Gastroesophageal sphincter (tissue), 4 donors: ENCODE data around the gene DDI2. TPM values are rescaled to one million over a fixed set of nuclear protein-coding genes. Genes with fewer than 3 reads are reported as not detected.
A peak's percentile ranks its signal among the peaks of the same experiment; 100 is the strongest.

ENCODE experiments used
- ATAC-seq: fragments of 150-250 bp; one replicate; pipeline ENCODE4 v1.9.1; 2016; ENCODE audit warnings: mild to moderate bottlenecking, moderate library complexity
- H3K27ac ChIP-seq, 4 donors: fragments of 200-600 bp; sonication (generic) in 3 of 4; 1 replicate in 3 of 4; 2 replicates in 1 of 4; pipeline ENCODE4 v1.5.1; 2016 to 2019
- H3K27me3 ChIP-seq: fragments of 200-600 bp; sonication (generic); one replicate; pipeline ENCODE4 v1.5.1; 2019
- H3K36me3 ChIP-seq, 2 donors: fragments of 200-600 bp; sonication (generic); one replicate each; pipeline ENCODE4 v1.5.1; 2019; ENCODE audit warnings: control low read depth in 1 of 2
- H3K4me1 ChIP-seq, 3 donors: fragments of 200-600 bp; sonication (generic); 1 replicate in 2 of 3; 2 replicates in 1 of 3; pipeline ENCODE4 v1.5.1; 2016 to 2019; ENCODE audit warnings: control low read depth in 2 of 3
- H3K4me3 ChIP-seq, 2 donors: fragments of 200-600 bp; sonication (generic); one replicate each; pipeline ENCODE4 v1.5.1; 2019; ENCODE audit warnings: mild to moderate bottlenecking in 1 of 2, moderate library complexity in 1 of 2
- H3K9me3 ChIP-seq, 3 donors: fragments of 200-600 bp; sonication (generic); one replicate each; pipeline ENCODE4 v1.5.1; 2017 to 2019; ENCODE audit warnings: control low read depth in 2 of 3
- EP300 ChIP-seq: sonication (generic); formaldehyde crosslinking; IDR thresholded peaks from one replicate; pipeline ENCODE4 v1.6.1; 2017; ENCODE audit warnings: antibody characterized with exemption, mild to moderate bottlenecking
- POLR2A ChIP-seq, 2 donors: fragments of 450-650 bp; IDR thresholded peaks; one replicate each; pipeline ENCODE4 v1.6.1; 2017; ENCODE audit warnings: antibody characterized with exemption in 2 of 2, mild to moderate bottlenecking in 2 of 2, moderate library complexity in 1 of 2
- POLR2AphosphoS5 ChIP-seq: sonication (generic); formaldehyde crosslinking; IDR thresholded peaks from one replicate; pipeline ENCODE4 v1.6.1; 2017; ENCODE audit warnings: antibody characterized with exemption
- WGBS, 2 donors: methylation state at CpG; one replicate each; pipeline ENCODE4 v1.1.5; 2018; ENCODE audit warnings: low coverage in 1 of 2; 5-methylcytosine and 5-hydroxymethylcytosine counted together
- total RNA-seq, 4 donors: library from RNA; depleted of rRNA; stranded (reverse); fragments of >200 nt; gene quantifications; one replicate each; pipeline ENCODE4 v1.1.0, GENCODE V29; 2016
- TF ChIP-seq, protein P1 (sequence below), 4 experiments: fragments of 200-600 bp in 2 of 4; fragments of 450-650 bp in 2 of 4; sonication (generic) in 1 of 4; IDR thresholded peaks; one replicate each; pipeline ENCODE4 v1.5.1; 2017 to 2019; ENCODE audit warnings: antibody characterized with exemption in 4 of 4, mild to moderate bottlenecking in 2 of 4, moderate library complexity in 2 of 4

The DDI2 gene
- total RNA-seq, 4 donors from 2014 or later, result 14.3 to 37.2 (median 16.5) TPM

DNA sequence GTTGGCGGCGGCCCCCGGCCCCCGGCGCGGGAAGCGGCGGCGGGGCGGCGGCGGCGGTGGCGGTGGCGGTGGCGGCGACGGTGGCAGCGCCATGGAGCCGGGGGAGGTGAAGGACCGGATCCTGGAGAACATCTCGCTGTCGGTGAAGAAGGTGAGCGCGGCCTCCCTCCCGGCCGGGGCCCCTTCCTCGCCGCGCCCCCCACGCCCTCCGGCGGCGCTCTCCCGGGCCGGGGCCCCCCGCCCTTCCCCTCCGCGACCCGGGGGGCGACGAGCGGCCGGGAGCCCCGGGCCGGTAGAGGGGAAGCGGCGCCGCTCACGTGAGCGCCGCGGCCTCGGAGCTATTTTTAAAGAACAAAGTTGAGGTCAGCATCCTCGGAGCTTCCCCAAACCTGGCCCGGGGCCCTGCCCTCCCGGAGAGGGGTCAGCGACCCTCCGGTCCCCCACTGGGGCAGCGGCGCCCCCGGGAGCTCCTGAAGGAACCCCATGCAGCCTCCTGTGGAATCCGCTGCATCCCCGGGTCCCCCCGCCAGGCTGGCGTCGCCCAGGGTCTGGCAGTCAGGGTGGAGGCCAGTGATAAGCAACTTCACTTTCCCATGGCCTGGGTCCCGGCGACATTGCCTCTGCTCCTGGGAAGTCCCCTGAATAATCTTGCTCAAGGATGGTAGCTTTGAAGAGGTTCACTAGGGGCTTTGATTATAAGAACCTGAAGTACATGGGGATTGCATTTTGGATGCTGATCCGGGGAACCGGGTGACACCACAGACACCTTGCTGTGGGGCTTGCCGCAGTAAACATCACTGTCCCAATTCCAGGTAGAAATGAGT, 67.4 kb downstream of the DDI2 start:
- Histone ChIP-seq H3K27ac (peak overlapping the region; percentile 84 to 99 (median 90)), H3K36me3 (peaks cover 0 to 5% of the 10 kb centered on the region in 2 donors), H3K4me1 (peaks cover 0 to 44% (median 3%) of the 10 kb centered on the region in 3 donors), H3K9me3 (no peaks in the 10 kb centered on the region), H3K4me3 (peak overlapping the region; percentile 93 to 96), H3K27me3 (no peaks in the 10 kb centered on the region)
- ATAC-seq, result peak; percentile 49
- WGBS, 2 donors, result 0% methylated on average over 1 of the region's 72 CpGs; no CpG with 5 or more reads in 1 of the 2 donors
- TF ChIP-seq POLR2A (IDR thresholded peaks at IDR 0.05), result no peak
- TF ChIP-seq, protein P1, sequence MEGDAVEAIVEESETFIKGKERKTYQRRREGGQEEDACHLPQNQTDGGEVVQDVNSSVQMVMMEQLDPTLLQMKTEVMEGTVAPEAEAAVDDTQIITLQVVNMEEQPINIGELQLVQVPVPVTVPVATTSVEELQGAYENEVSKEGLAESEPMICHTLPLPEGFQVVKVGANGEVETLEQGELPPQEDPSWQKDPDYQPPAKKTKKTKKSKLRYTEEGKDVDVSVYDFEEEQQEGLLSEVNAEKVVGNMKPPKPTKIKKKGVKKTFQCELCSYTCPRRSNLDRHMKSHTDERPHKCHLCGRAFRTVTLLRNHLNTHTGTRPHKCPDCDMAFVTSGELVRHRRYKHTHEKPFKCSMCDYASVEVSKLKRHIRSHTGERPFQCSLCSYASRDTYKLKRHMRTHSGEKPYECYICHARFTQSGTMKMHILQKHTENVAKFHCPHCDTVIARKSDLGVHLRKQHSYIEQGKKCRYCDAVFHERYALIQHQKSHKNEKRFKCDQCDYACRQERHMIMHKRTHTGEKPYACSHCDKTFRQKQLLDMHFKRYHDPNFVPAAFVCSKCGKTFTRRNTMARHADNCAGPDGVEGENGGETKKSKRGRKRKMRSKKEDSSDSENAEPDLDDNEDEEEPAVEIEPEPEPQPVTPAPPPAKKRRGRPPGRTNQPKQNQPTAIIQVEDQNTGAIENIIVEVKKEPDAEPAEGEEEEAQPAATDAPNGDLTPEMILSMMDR (IDR thresholded peaks at IDR 0.05), result peak in 2 of 4 experiments; percentile 17 to 45

DNA sequence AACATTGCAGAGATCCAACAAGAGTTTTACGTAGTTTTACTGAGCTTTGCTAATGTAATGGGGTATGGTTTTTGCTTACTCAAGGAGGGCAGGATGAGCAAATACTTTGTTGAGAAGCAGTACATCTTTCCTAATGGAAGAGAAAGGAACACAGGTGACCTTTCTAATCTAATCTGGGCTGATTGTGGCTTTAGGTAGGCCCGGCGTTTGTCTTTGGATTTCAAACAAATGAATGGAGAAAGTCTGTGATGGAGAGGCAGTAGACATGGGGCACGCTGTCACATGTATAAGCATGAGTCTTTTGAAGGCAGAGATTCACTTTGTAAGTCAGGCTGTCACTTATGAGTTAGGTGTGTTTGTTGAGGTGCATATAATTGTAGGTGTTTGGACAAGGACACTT, 68.6 kb downstream of the DDI2 start:
- H3K9me3 ChIP-seq, result no peaks in the 10 kb centered on the region
- TF ChIP-seq, protein P1 (IDR thresholded peaks at IDR 0.05), result no peak
- no peak for ATAC-seq
- peak overlapping the region in 1 of 2 donors; percentile 93 for H3K4me3 ChIP-seq
- no peaks in the 10 kb centered on the region for H3K27me3 ChIP-seq
- H3K27ac ChIP-seq, result peak overlapping the region in 3 of 4 donors; percentile 84 to 99 (median 95)
- peaks cover 0 to 5% of the 10 kb centered on the region in 2 donors for H3K36me3 ChIP-seq
- peaks cover 0 to 53% (median 3%) of the 10 kb centered on the region in 3 donors for H3K4me1 ChIP-seq
- WGBS, 2 donors, result 45 to 47% methylated on average over 4 of the region's 4 CpGs

DNA sequence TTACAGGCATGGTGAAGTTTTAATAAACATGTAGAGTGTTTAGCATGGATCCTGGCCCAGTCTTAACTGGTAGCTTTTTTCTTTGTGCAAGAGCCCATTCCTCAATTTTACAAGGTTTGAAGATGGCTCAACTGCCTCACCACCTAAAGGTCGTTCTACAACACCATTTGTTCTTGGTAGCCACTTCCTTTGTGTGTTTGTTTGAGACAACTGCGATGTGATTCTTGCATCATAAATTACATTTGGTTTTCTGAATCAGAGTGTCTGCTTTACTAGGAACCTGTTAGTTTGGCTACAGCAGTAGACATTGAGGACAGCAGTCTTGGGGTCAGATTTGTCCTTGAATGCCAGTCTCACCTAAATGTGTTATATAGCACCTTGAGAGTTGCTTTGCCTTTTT, 70.2 kb downstream of the DDI2 start:
- H3K4me1 ChIP-seq, result peaks cover 0 to 69% (median 15%) of the 10 kb centered on the region in 3 donors

DNA sequence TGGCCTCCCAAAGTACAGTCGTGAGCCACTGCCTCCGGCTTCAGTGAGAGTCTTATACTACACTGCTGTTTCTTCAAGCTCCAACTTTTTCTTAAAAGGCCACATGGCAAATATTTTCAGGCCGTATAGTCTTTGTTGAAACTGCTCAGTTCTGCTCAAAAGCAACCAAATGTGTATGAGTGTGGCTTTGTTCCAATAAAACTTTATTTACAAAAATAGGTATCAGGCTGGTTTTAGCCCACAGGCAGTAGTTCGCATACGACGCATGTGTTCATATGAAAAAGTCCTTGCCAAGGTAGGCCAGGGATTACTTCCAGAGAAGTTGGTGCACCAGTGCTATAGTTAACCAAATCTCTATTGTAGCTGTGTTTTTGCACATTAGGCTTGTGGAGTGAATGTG, 73.1 kb downstream of the DDI2 start:
- no peak for ATAC-seq
- H3K4me3 ChIP-seq, result no peak overlapping the region
- no peak for TF ChIP-seq EP300
- TF ChIP-seq, protein P1 (IDR thresholded peaks at IDR 0.05), result no peak
- TF ChIP-seq POLR2AphosphoS5, result no peak
- TF ChIP-seq POLR2A (IDR thresholded peaks at IDR 0.05), result no peak
- H3K27me3 ChIP-seq, result no peaks in the 10 kb centered on the region
- peaks cover 0 to 72% (median 14%) of the 10 kb centered on the region in 3 donors for H3K4me1 ChIP-seq
- peak overlapping the region in 1 of 4 donors; percentile 48 for H3K27ac ChIP-seq
- no peaks in the 10 kb centered on the region for H3K9me3 ChIP-seq
- H3K36me3 ChIP-seq, result peaks cover 0 to 5% of the 10 kb centered on the region in 2 donors
- 89 to 91% methylated on average over 4 to 6 of the region's 6 CpGs for WGBS, 2 donors

More for the DNA sequence above, 70.2 kb downstream of the DDI2 start:
- no peaks in the 10 kb centered on the region for H3K27me3 ChIP-seq
- no peak overlapping the region for H3K27ac ChIP-seq
- peaks cover 0 to 5% of the 10 kb centered on the region in 2 donors for H3K36me3 ChIP-seq
- ATAC-seq, result no peak
- H3K9me3 ChIP-seq, result no peaks in the 10 kb centered on the region
- 72 to 88% methylated on average over 2 of the region's 2 CpGs for WGBS, 2 donors
- no peak overlapping the region for H3K4me3 ChIP-seq
- TF ChIP-seq, protein P1 (IDR thresholded peaks at IDR 0.05), result no peak
- TF ChIP-seq POLR2AphosphoS5, result no peak
- TF ChIP-seq POLR2A (IDR thresholded peaks at IDR 0.05), result no peak
- no peak for TF ChIP-seq EP300
